GM19035 (cell line): ENCODE results near the gene PSORS1C1.

Experiments used
- ATAC-seq: cut with Tn5 transposase; IDR thresholded peaks from one replicate; pipeline ENCODE4 v1.9.1; 2021; ENCODE audit not compliant: unreplicated experiment

The PSORS1C1 gene

DNA sequence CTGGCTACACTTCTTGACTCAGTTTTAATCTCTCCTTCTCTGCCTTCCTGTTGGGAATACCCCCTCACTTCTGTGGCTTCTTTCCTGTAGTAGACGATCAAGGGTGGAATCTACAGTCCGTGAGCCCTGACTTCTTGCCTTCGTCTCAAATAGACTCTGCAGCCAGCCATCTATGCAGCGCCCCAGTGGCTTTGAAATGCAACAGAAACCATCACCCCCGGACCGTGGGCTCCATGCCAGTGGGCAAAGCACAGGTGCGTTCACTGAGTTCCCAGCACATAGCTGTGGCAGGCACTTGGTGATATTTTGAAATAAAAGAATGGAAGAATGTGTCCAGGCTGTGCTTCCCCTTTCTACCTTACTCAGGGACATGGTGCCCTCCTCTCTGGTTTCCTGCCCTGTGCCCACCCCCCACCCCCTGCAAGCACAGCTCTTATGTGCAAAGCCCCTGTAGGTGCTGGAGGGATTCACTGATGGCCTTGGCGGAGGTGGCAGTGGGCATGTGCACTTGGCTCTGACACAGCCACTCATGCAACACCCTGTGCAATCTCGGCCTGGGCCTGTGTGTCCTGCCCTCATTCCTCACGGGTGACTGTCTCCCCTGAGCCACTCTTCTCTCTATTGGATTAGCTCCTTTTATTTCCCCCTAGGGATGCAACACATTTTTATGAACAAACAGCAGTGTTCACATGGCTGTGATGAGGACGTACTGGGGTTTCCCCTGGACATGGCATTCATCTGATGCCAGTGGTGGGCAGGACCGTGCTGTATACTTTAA is 11.2 kb downstream of the PSORS1C1 start:
- no peak for ATAC-seq

DNA sequence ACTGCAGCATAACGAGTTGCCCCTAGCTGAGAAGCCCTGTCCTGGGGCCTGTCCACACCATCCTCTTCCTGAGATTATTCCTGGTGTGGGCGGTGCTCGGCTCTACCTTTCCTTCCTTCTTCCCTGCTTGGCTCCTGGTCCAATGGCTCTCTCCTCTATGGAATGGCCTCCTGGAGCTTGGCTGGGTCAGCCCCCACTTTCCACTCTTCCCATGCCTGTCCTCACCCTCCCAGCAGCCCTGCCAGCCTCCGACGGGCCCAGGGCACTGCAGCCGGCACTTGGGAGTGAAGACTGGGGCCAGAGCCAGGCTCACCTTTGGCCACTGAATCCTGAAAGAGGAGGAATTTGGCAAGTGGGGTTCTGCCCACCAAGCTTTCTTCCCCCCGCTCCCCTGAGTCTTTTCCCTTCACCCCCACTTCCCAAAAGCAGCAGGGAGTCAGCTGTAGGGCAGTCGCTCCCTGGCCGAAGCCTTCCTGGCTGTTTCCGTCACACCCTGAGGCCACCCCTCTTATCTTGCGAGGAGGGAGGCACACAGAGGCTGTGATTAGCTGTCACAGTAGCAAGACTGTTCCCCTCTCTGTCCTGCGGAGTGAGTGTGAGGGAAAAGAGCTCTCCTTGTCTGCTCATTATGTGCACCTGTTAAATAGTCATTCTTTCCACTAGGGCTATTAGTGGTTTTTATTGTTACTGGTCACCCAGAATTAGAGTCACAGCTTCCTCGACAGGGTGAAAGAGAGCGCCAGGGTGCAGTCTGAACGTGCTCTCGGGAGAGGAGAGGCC is 12.0 kb downstream of the PSORS1C1 start:
- no peak for ATAC-seq

DNA sequence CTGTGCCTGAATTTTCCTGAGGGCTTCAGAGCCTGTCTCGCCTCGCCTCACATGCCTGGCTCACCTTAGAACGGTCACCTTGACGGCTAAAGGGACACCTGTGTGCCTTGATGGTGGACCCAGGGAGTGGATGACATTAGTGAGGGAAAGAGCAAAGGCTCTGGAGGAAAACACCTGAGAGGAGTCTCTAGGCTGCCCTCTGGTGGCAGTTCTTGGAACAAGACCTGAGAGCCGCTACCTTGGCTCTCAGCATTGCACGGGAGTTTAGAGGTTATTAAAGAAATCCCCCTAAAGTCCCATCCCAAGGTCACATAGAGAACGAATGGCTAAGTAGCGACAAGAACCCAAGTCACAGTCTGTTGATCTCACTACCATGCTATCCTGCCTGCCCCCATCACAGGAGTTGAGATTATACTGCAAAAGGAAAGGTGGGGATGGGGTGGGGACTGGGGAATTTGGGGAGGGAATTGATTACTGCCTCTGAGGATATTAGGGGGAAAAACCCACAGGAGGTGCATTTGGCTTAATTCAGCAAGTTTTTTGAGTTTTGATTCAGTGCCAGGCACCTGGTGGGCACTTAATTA is 13.6 kb downstream of the PSORS1C1 start:
- no peak for ATAC-seq

DNA sequence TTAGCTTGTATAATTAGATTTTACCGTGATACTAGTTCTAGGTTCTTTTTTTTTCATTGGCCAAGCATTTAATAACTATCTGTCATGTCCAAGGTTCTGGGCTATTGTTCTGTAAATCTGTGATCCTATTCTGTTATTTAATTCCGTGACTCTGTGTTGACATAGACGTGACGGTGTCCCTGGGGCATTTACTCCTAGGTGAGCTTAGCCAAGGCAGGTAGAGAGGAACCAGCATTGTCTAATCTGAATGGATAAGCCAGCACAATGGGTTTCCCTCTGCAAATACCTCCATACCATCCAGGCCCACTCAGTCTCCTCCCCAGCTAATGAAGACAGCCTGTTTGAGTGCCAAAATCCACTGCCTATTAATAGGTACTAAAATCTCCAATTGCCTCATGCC is 14.5 kb downstream of the PSORS1C1 start:
- ATAC-seq, result no peak

DNA sequence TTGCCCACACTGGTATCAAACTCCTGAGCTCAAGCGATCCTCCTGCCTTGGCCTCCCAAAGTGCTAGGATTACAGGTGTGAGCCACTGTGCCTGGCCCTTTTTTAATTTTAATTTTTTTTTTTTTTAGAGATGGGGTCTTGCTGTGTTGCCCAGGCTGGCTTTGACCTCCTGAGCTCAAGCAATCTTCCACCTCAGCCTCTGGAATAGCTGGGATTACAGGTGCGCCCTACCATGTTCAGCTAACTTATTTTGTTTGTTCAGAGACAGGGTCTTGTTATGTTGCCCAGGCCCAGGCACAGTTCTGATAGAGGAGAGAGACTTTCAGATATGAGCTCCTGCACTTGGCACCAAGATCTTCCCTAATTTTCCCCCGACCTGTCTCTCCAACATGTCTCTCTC is 16.2 kb downstream of the PSORS1C1 start:
- no peak for ATAC-seq

DNA sequence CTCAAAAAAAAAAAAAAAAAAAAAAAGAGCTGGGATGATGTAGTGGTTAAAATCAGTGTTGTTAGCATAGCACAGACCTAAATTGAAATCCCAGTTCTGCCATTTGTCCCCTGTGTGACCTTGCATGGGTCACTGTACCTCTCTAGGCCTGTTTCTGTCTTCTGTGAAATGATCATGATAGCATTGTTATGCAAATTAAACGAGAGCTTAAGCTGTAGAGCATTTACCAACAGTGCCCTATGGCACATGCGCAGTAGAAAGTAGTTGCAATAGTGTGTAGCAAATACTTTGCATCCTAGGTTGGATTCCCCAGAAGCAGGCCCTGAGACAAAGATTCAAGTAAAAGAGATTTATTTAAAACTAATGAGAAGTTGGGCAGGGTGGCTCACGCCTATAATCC is 17.0 kb downstream of the PSORS1C1 start:
- no peak for ATAC-seq

DNA sequence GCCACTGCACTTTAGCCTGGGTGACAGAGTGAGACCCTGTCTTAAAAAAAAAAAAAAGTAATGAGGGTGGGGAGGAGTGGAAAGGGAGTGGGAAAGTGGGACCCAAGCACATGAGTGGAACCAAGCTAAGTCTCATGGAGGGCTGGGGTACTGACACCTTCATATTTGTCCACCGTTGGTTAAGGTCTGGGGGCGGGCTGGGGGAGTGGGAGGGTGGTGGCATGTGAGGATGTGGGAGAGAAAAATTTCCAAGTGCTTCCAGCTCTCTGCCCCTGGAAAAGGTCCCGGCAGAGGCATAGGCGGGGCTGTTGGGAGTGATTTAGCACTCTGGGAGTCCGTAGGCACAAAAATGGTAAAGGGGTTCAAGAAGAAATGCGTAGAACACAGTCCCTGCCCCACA is 18.2 kb downstream of the PSORS1C1 start:
- ATAC-seq, result no peak

DNA sequence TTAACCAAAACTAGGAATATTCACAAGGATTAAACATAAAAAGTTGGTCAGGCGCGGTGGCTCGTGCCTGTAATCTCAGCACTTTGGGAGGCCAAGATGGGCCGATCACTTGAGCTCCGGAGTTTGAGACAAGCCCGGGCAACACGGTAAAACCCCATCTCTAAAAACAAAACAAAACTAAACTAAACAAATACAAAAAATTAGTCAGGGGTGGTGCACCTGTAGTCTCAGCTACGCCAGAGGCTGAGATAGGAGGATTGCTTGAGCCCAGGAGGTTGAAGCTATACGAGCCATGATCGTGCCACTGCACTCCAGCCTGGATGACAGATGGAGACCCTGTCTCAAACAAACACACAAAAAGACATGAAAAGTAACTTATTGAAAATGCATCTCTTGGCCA is 21.1 kb downstream of the PSORS1C1 start:
- ATAC-seq, result no peak

DNA sequence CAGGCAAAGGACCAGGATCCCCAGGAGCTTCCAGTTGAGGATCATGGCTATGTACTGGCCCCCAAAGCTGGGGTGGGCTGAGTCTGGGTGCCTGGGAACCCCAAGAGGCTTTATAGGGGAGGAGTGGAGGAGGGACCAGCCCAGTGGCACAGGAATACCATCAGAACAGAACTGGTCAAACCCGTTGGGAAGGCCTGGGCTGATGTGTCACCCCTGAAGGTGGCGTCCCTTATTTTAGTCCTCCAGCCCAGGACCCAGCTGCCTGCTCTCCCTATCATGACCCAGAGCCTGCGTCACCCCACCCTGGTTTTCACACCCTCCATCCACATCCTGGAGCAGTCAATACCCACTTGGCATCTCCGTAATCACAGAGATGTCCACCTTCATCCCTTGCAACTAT is 24.4 kb downstream of the PSORS1C1 start, which contains the start of gene PSORS1C2:
Gene PSORS1C2, minus strand, starts transcription at position 85 of the 400 bp plus-strand sequence. Its CDS starts 40 bp downstream, at position 45.
- ATAC-seq, result no peak

DNA sequence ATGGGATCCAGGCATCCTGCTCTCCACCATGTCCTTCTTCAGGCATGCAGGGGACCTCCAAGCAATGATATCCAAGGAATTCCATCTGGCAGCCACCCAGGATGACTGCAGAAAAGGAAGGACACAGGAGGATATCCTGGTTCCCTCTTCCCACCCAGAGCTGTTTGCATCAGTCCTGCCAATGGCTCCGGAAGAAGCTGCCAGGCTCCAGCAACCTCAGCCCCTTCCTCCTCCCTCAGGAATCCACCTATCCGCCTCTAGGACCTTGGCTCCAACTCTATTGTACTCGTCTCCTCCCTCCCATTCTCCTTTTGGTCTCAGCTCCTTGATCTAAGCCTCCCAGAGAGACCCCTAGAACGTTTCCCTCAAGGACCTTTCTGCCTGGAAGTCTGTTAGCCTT is 25.0 kb downstream of the PSORS1C1 start:
- no peak for ATAC-seq

DNA sequence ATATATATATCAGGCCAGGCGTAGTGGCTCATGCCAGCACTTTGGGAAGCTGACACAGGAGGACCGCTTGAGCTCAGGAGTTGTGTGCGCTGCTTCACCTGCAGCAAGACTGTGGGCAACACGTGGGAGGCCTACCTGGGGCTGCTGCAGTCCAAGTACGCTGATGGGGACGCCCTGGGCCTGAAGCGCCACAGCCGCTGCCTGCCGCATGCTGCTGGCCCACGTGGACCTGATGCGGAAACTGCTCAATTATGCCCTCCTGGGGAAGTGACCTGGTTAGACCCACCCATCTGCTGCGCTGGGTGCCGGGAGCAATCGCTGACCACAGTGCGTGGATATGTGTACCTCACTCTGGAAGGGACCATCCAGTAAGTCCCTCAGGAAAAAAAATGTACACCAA is 26.0 kb downstream of the PSORS1C1 start:
- ATAC-seq, result no peak

DNA sequence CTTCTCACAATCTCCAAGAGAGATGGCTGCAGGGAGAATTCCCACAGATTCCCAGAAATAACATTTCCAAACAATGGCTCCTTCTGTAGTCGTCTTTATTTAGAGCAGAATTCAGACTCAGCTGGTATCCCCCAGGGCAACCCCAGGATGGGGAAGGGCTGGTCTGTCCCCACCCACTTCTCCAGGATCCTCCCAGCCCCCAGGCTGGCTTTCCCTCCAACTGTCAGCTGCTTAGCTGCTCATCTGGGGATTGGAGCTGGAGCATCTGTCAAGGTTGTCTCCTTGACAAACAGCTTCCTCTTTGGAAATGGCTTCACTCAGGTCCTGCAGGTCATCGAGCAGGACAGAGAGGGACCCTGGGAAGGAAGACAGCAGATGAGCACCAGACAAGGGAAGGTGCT is 27.8 kb downstream of the PSORS1C1 start:
- ATAC-seq, result no peak

DNA sequence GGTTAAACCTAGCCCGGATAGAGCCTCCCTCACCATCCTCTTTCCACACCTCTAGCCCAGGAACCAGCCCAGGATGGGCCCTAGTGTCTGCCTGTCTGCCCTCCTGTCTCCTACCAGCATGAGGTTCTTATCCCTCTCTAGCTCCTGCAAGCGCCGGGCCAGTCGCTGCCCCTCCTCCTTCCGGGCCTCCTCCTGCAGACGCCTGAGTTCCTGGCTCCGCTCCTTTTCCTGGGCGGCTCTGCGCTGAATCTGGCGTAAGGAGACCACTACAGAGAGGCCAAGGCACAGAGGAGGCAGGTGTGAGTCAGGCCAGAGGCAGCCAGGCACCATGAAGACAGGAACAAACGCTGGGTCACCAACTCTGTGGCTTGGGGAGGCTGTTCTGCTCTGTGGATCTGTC is 28.5 kb downstream of the PSORS1C1 start:
- no peak for ATAC-seq

DNA sequence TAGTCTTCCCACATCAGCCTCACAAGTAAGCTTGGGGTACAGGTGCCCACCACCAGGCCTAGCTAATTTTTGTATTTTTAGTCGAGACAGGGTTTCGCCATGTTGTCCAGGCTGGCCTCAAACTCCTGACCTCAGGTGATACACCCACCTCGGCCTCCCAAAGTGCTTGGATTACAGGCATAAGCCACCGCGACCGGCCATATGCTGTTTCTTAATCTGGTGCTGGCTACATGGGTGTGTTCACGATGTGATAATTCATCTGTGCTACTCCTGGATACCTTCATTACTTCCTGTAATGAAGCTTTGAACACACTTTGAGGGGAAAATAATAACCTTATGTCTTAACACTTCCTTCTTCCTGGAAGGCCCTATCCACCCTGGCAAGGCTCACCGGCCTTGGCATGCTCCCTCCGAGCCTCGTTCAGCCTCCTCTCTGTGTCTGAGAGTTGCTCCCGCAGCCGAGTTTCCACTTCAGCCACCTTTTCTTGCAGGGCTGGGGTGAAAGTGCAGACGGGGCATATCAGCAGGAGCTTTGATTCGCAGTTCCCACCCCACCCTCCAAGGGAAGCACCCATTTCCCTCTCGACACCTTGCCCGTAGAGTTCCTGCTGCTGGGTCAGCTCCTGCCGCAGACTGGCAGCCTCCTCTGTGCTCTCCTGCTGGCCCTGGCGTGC is 29.8 kb downstream of the PSORS1C1 start:
- no peak for ATAC-seq

DNA sequence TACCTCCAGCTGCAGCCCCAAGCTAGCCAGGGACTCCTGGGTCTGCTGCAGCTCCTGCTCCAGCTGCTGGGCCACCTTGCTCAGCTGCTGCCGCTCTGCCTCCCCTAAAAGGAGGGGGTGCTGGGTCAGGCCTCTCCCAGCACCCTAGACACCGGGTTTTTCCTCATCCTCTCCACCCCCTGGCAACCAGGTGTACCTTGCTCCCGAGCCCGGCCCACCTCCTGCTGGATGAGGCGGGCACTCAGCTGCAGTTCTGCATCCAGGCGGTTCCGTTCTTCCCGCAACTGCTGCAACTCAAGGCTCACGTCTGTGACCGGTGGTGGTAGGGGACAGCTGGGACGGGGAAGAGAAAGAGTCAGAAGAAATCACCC is 30.4 kb downstream of the PSORS1C1 start:
- no peak for ATAC-seq

DNA sequence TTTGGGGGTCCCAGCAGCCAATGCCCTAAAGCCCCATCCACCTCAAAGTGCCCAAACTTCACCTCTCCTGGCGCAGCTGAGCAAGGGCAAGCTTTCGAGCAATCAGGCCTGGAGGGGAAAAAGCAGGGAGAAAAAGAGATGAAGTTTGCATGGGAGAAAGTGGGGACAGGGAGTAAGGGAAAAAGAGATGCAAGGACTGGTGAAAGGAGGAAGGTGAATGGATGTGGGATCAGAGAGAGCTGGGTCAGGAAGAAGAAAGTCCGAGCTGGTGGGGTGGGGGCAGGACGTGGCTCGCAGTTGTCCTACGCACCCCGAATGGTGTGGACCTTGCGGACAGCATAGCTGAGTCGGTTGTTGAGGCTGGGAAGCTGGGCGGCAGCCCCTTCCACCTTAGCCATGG is 30.8 kb downstream of the PSORS1C1 start:
- no peak for ATAC-seq

DNA sequence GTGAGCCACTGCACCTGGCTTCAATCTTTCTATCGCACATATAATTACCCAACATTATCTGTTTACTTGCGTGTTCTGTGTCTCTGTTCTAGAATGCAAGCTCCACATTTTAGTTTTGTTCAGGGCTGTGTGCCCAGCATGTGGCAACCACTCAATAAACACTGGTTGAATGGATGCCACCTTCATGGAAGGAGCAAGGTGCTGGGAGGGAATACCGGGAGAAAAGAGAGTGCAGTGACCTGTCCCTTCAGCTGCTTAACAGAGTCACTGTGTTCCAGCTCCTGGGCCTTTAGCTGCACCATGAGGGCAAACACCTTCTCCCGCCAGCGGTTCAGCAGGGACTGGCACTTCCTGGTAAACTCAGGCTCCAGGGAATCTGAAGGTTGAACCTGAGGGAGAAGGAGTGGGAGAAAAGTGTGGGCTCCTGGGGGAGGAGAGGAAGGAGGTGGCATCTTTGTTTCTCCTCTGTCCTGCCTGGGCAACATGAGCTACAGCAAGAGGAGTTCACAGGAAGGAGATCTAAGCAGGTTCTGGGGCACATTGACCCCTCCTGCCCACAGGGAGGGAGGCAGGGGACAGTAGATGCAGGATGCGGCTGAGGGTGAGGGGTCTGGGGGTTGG is 35.3 kb downstream of the PSORS1C1 start:
- no peak for ATAC-seq

DNA sequence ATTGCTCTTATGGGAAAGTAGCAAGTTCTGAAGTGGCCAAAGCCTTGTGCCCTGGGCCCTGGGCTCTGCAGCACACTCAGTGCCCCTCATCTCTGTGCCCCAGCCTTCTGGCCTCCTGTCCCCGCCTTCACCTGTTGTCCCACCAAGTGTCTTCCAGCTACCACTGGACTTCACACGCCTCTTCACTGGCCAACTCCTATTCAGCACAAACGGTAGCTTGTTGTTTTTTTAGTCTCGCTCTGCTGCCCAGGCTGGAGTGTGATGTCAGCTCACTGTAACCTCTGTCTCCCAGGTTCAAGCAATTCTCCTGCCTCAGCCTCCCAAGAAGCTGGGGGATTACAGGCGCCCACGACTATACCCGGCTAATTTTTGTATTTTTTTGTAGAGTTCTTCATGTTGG is 38.2 kb downstream of the PSORS1C1 start:
- ATAC-seq, result no peak

DNA sequence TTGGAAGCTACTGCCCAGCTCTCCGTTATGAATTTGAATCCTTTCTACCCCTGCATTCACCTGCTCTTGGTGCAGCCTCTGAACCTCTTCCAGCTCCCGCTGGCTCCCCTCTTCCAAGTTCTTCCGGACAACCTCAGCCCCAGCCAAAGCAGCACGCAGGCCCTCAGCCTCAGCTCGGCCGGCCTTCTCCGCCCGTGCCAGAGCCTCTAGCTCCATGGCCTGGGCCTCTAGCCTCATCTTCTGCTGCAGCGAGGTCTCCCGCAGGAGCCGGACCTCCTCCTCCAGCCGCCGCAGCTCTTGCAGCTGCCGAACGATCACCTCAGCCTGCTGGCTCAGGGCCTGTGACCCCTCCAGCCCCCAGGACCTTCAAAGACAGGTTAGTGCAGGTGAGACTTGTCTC is 39.8 kb downstream of the PSORS1C1 start:
- no peak for ATAC-seq

DNA sequence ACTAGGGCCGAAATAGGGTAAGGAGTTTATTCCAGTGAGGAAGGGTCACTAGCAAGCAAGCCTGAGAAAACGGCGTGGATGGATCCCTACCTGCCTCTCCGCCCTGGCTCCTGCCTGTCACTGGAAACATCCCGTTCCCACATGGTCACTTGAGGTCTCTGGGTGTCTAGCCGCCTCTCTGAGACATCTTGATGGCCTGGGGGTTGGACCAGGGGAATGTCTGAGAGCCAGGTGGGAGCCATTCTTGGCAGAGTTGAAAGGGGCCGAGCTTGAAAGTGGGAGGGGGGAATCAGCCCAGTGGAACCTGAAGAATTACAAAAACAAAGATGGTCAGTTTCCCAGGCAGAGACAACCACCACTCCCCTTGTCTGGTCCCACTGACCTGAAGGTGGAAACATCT is 42.0 kb downstream of the PSORS1C1 start:
- ATAC-seq, result no peak

DNA sequence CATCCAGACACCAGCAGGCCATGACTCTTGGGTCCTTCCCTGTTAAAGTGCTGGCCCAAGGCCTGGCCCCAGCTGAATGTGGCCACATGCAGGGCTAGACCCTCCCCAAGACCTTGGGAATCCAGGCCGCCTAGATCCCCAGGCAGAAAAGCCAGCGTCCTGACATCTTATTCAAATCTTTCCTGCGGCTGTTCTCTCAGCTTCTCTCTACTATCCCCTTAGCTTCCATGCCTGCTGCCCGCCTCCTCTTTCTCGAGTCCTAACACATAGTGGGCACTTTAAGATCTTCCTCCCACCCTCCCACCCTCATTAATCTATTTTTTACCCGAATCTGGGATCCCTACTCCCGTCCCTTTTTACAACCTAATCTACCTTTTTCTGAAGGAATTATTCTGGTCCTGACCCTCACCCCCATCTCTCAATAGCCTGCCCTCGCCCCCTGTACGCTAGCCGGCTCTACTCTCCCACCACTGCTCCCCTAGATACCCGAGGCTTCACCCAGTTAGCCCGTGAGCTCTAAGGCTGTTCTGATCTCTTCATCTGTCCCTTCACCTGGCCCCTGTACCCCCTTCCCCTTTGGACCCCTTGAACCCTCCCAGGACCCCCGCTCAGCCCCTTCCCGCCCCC is 43.0 kb downstream of the PSORS1C1 start, which contains the start of gene CCHCR1:
Gene CCHCR1, minus strand, starts transcription at position 290 of the 627 bp plus-strand sequence. Its CDS starts 202 bp downstream, at position 88.
- ATAC-seq, result peak; percentile 4
